CD14-positive monocyte (primary cell): Measurements from ENCODE around the gene PHF13. TPM values are rescaled to one million over a fixed set of nuclear protein-coding genes. Genes with fewer than 3 reads are reported as not detected.

Experiments used
- DNase-seq, 3 donors: peaks; one replicate each; pipeline ENCODE4 v3.0.0-alpha.2; 2011 to 2022
- H2AFZ ChIP-seq: 2 replicates; pipeline ENCODE4 v1.6.0; 2012; ENCODE audit warnings: mild to moderate bottlenecking, low read depth, low read length, inconsistent platforms; ENCODE audit not compliant: insufficient read depth, poor library complexity, severe bottlenecking
- H3K27ac ChIP-seq, 2 donors: 1 replicate in 1 of 2; 2 replicates in 1 of 2; pipeline ENCODE4 v1.5.1; 2012 to 2013; ENCODE audit warnings: low read length in 2 of 2, control low read depth in 1 of 2, inconsistent platforms in 1 of 2, low read depth in 1 of 2, mild to moderate bottlenecking in 1 of 2
- H3K27me3 ChIP-seq, 2 donors: one replicate each; pipeline versions ENCODE4 v1.6.0 to v1.6.1; 2011 to 2013; ENCODE audit warnings: low read length in 2 of 2; ENCODE audit not compliant: control insufficient read depth in 2 of 2, insufficient read depth in 2 of 2
- H3K36me3 ChIP-seq, 2 donors: replicated peaks in 1 of 2; 1 replicate in 1 of 2; 2 replicates in 1 of 2; pipeline versions ENCODE4 v1.5.1 to v1.6.1; 2012 to 2013; ENCODE audit warnings: low read length in 2 of 2, control low read depth in 1 of 2, inconsistent platforms in 1 of 2, mild to moderate bottlenecking in 1 of 2; ENCODE audit not compliant: insufficient read depth in 2 of 2, control insufficient read depth in 1 of 2
- H3K4me1 ChIP-seq, 2 donors: 1 replicate in 1 of 2; 2 replicates in 1 of 2; pipeline versions ENCODE4 v1.5.1 to v1.6.1; 2012 to 2013; ENCODE audit warnings: low read length in 2 of 2, control low read depth in 1 of 2, inconsistent platforms in 1 of 2, mild to moderate bottlenecking in 1 of 2, moderate library complexity in 1 of 2; ENCODE audit not compliant: insufficient read depth in 2 of 2, control insufficient read depth in 1 of 2
- H3K4me2 ChIP-seq: replicated peaks from 2 replicates; pipeline ENCODE3; 2012; ENCODE audit warnings: low read length, moderate library complexity, mild to moderate bottlenecking; ENCODE audit not compliant: poor library complexity, severe bottlenecking; ENCODE audit errors: extremely low read depth
- H3K4me3 ChIP-seq, 3 experiments: fragments of 200-600 bp in 1 of 3; sonication (generic) in 1 of 3; replicated peaks in 1 of 3; 1 replicate in 2 of 3; 2 replicates in 1 of 3; pipeline ENCODE4 v1.5.1; 2011 to 2013; ENCODE audit warnings: low read length in 3 of 3, mild to moderate bottlenecking in 3 of 3, control low read depth in 2 of 3, low read depth in 2 of 3, inconsistent platforms in 1 of 3, moderate library complexity in 1 of 3
- H3K79me2 ChIP-seq: 2 replicates; pipeline ENCODE4 v1.6.0; 2012; ENCODE audit warnings: mild to moderate bottlenecking, control low read depth, inconsistent platforms, low read length, moderate library complexity; ENCODE audit not compliant: insufficient read depth
- H3K9ac ChIP-seq: 2 replicates; pipeline ENCODE4 v1.6.0; 2017; ENCODE audit warnings: low read length, mild to moderate bottlenecking; ENCODE audit not compliant: insufficient read depth, poor library complexity, severe bottlenecking
- H3K9me3 ChIP-seq, 2 donors: replicated peaks in 1 of 2; 1 replicate in 1 of 2; 2 replicates in 1 of 2; pipeline versions ENCODE4 v1.5.1 to v1.6.1; 2012 to 2013; ENCODE audit warnings: low read length in 2 of 2, control low read depth in 1 of 2; ENCODE audit not compliant: control insufficient read depth in 1 of 2, insufficient read depth in 1 of 2
- H4K20me1 ChIP-seq: 2 replicates; pipeline ENCODE4 v1.6.0; 2012; ENCODE audit warnings: mild to moderate bottlenecking, low read length, control low read depth, moderate library complexity; ENCODE audit not compliant: insufficient read depth
- H3K27ac Mint-ChIP-seq, 7 donors: one replicate each; pipeline ENCODE4 v1.8.0; 2020; ENCODE audit warnings: mild to moderate bottlenecking in 7 of 7, mixed read lengths in 7 of 7, moderate library complexity in 6 of 7, inconsistent platforms in 2 of 7
- H3K27me3 Mint-ChIP-seq, 3 donors: one replicate each; pipeline ENCODE4 v1.8.0; 2021 to 2022; ENCODE audit warnings: low read depth in 3 of 3, mild to moderate bottlenecking in 3 of 3, mixed read lengths in 3 of 3, moderate library complexity in 3 of 3, inconsistent platforms in 1 of 3
- H3K36me3 Mint-ChIP-seq, 2 donors: one replicate each; pipeline ENCODE4 v1.8.0; 2020; ENCODE audit warnings: mixed read lengths in 2 of 2, inconsistent platforms in 1 of 2, mild to moderate bottlenecking in 1 of 2
- H3K4me1 Mint-ChIP-seq: one replicate; pipeline ENCODE4 v1.8.0; 2020; ENCODE audit warnings: mild to moderate bottlenecking, mixed read lengths
- H3K4me3 Mint-ChIP-seq, 2 donors: one replicate each; pipeline ENCODE4 v1.8.0; 2020; ENCODE audit warnings: mild to moderate bottlenecking in 2 of 2, mixed read lengths in 2 of 2, moderate library complexity in 1 of 2
- H3K9me3 Mint-ChIP-seq, 7 donors: one replicate each; pipeline ENCODE4 v1.8.0; 2020 to 2022; ENCODE audit warnings: mixed read lengths in 7 of 7, mild to moderate bottlenecking in 6 of 7, moderate library complexity in 6 of 7, inconsistent platforms in 2 of 7
- WGBS: methylation state at CpG from one replicate; pipeline ENCODE4 v1.1.5; 2013; ENCODE audit warnings: missing lambda C conversion rate; ENCODE audit not compliant: insufficient coverage; 5-methylcytosine and 5-hydroxymethylcytosine counted together
- intact Hi-C, 2 donors: fragments of 100-400 bp; cut with micrococcal nuclease; formaldehyde crosslinking; loops; one replicate each; pipeline versions ENCODE4 v1.15.0 to v1.15.1; 2023
- polyA plus RNA-seq, 3 donors: library from polyadenylated mRNA; depleted of rRNA in 1 of 3; unstranded in 2 of 3; stranded (reverse) in 1 of 3; fragments of 300-500 nt in 2 of 3; fragments of >200 nt in 1 of 3; fragmentation: Illumina TruSeq in 2 of 3; gene quantifications; 1 replicate in 2 of 3; 2 replicates in 1 of 3; pipeline ENCODE4 v1.2.3, GENCODE V29; 2012 to 2021
- TF ChIP-seq, protein P1 (sequence below): fragments of 200-600 bp; IDR thresholded peaks from one replicate; pipeline ENCODE4 v1.8.0; 2022; ENCODE audit warnings: antibody characterized with exemption, mild to moderate bottlenecking

The PHF13 gene
- polyA plus RNA-seq, 3 donors = 1.0 to 7.3 (median 1.7) TPM

DNA sequence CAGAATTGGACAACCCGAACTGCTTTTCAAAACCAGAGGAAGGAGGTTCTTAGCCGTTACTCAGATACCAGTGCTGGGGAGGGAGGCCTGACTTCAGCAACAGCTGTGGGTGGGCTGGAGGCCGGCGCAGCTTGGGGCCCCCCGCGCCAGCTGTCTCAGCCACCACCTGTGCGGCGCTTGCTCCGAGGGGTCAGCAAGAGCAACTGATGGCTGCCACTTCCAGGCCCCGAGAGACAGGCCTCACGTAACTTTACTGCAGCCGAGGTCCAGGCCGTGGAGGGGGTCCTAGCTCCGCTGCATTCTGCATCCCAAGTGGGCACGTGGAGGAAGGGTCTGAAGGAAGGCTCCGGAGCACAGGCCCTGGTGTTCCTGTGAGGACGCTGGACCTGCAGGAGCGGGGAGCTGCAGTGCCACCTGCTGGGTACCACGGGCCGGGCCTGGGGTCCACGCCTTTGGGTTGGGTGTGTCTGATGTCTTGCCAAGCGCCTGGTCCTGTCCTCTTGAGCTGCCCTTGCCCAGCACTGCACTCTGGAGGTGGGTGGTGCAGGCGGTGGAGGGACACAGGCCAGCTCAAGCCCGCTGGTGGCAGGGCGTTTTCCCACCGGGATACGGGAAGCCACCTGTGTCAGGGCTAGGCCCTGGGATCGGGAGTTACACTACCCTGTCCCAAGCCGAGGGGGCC is 21.0 kb downstream of the PHF13 start:
- 86% methylated on average over 25 of the region's 29 CpGs for WGBS
- no peak overlapping the region for H3K27ac Mint-ChIP-seq
- no peaks in the 10 kb centered on the region for H3K4me1 ChIP-seq
- no peak overlapping the region for H3K9ac ChIP-seq
- no peak overlapping the region for H3K4me3 Mint-ChIP-seq
- H3K36me3 ChIP-seq = peaks cover 75 to 100% of the 10 kb centered on the region in 2 donors
- no peaks in the 10 kb centered on the region for H3K27me3 ChIP-seq
- H3K4me3 ChIP-seq = no peak overlapping the region
- TF ChIP-seq, protein P1, sequence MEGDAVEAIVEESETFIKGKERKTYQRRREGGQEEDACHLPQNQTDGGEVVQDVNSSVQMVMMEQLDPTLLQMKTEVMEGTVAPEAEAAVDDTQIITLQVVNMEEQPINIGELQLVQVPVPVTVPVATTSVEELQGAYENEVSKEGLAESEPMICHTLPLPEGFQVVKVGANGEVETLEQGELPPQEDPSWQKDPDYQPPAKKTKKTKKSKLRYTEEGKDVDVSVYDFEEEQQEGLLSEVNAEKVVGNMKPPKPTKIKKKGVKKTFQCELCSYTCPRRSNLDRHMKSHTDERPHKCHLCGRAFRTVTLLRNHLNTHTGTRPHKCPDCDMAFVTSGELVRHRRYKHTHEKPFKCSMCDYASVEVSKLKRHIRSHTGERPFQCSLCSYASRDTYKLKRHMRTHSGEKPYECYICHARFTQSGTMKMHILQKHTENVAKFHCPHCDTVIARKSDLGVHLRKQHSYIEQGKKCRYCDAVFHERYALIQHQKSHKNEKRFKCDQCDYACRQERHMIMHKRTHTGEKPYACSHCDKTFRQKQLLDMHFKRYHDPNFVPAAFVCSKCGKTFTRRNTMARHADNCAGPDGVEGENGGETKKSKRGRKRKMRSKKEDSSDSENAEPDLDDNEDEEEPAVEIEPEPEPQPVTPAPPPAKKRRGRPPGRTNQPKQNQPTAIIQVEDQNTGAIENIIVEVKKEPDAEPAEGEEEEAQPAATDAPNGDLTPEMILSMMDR = peak; percentile 41
- peaks cover 79 to 97% of the 10 kb centered on the region in 2 donors for H3K36me3 Mint-ChIP-seq
- H3K27ac ChIP-seq = no peak overlapping the region
- H3K79me2 ChIP-seq = no peaks in the 10 kb centered on the region
- no peak overlapping the region for H2AFZ ChIP-seq
- no peaks in the 10 kb centered on the region for H3K4me1 Mint-ChIP-seq
- intact Hi-C loops = no loop called here
- H3K9me3 Mint-ChIP-seq = no peaks in the 10 kb centered on the region
- no peaks in the 10 kb centered on the region for H3K9me3 ChIP-seq
- H3K27me3 Mint-ChIP-seq = peaks cover 0 to 4% (median 0%) of the 10 kb centered on the region in 3 donors
- peaks cover 3% of the 10 kb centered on the region for H4K20me1 ChIP-seq
- H3K4me2 ChIP-seq = no peak overlapping the region
- peak; percentile 2 to 22 (median 13) for DNase-seq

DNA sequence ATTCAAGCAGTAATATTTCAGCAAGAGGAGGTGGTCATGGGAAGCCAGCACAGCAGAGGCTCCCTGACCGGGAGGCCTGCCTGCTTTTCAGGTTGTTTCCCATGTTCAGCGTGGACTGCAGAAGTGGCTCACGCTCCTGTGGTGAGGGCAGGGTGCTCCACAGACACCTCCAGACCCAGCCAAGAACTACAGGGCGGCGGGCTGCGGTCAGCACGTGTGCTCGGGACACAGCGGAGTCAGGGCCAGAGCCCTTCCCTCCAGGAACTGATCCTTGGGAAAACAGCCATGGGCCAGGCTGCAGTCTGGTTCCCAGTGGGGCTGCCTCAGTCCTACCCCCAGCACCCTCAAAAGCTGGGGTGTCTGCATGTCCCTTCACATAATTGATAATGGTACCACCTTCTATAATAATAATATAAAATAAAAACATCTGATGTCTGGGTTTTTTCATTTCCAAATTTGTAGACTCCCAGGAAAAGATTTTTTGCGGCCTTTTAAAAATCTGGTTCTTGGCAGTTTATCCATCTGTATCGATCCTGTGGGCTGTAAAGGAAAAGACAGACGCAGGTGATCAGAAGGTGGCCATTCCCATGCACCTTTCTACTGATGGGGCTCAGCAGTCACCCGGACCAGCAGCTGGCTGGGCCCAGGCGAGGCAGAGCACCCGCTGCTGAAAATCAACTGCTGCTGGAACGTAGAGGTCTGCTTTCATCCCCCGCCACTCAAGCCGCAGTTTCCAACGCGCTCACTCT is 21.8 kb downstream of the PHF13 start:
- Mint-ChIP-seq H3K9me3 (no peaks in the 10 kb centered on the region), H3K4me1 (no peaks in the 10 kb centered on the region), H3K27me3 (peaks cover 0 to 4% (median 0%) of the 10 kb centered on the region in 3 donors), H3K36me3 (peaks cover 79 to 95% of the 10 kb centered on the region in 2 donors), H3K27ac (no peak overlapping the region), H3K4me3 (no peak overlapping the region)
- intact Hi-C loops = no loop called here
- no peak overlapping the region for H3K4me3 ChIP-seq
- no peaks in the 10 kb centered on the region for H4K20me1 ChIP-seq
- H3K4me1 ChIP-seq = no peaks in the 10 kb centered on the region
- no peak for DNase-seq
- H3K9ac ChIP-seq = no peak overlapping the region
- no peak overlapping the region for H3K4me2 ChIP-seq
- no peaks in the 10 kb centered on the region for H3K79me2 ChIP-seq
- H3K27ac ChIP-seq = no peak overlapping the region
- H2AFZ ChIP-seq = no peak overlapping the region
- H3K27me3 ChIP-seq = no peaks in the 10 kb centered on the region
- H3K36me3 ChIP-seq = peaks cover 75 to 100% of the 10 kb centered on the region in 2 donors
- 95% methylated on average over 20 of the region's 20 CpGs for WGBS
- TF ChIP-seq, protein P1 = no peak
- no peaks in the 10 kb centered on the region for H3K9me3 ChIP-seq
